ENCODE data around the gene POU4F3.

DNA sequence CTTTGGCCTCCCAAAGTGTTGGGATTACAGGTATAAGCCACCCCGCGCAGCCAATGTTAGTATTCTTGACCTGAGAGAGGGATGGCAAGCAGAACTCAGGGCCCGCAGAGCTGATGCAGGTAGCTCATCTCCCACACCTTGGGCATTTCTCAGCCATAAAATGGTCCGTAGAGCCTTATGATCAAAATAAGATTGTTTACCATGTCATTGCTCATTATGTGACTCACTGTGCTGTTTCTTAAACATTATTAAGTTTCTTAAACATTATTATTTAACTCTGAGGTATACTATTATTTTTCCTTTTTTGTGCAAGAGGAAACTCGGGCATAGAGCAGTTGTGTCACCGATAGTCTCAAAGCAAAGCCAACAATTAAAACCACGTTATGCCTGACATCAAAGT, 42.4 kb upstream of the POU4F3 start:
- no peak for TF ChIP-seq POLR2A (IDR thresholded peaks at IDR 0.05; ENCODE audit: low read depth, low read length)
- TF ChIP-seq TAF1 (IDR thresholded peaks at IDR 0.05; ENCODE audit: borderline replicate concordance, low read depth, low read length) = no peak

Data from GM12892 (cell line).